ENCODE results near the gene EHBP1. TPM values are rescaled to one million over a fixed set of nuclear protein-coding genes. Genes with fewer than 3 reads are reported as not detected.
"Not testable (repeated sequence)": the region's sequence is repeated elsewhere in the genome, so short reads cannot be mapped to it uniquely, and the experiment has no call there.

EHBP1 gene
- polyA plus RNA-seq, 6 donors from 2014 or later: 1.4 to 18.3 (median 16.2) TPM

DNA sequence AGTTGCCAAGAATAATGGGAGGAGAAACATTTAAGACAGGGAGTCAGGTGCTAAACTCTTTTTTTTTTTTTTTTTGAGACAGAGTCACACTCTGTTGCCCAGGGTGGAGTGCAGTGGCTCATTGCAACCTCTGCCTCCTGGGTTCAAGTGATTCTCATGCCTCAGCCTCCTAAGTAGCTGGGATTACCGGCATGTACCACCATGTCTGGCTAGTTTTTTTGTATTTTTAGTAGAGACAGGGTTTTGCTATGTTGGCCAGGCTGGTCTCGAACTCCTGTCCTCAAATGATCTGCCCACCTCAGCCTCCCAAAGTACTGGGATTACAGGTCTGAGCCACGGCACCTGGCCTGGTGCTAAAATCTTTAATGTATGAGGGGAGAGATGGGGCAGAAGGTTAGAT, 7.7 kb downstream of the EHBP1 start:
- H3K27ac Mint-ChIP-seq: not testable (repeated sequence)

DNA sequence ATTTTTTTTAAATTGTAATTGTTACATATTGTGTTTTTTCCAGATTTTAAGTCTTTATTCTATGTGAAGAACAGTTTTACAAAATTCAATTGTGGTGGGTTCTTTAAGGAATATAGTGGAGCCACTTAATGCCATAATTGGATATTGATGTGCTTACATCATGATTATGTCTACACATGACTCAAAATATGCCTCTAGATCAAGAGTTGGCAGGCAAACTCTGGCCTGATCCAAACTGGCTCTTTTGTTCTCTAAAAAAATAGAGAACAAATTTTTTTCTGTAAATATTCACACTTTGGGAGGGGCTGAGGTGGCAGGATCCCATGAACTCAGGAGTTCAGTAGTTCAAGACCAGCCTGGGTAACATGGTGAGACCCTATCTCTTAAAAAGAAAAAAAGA, 8.3 kb downstream of the EHBP1 start:
- H3K4me1 Mint-ChIP-seq: peaks cover 3 to 14% (median 13%) of the 10 kb centered on the region in 3 donors
- ATAC-seq (ENCODE audit: low read depth in 2 of 2) (no peak), DNase-seq (no peak)
- H3K4me3 Mint-ChIP-seq: no peak overlapping the region
- peaks cover 0 to 10% of the 10 kb centered on the region in 2 donors for H3K36me3 Mint-ChIP-seq
- H3K27ac Mint-ChIP-seq: no peak overlapping the region
- H3K27me3 Mint-ChIP-seq: no peaks in the 10 kb centered on the region
- no peaks in the 10 kb centered on the region for H3K9me3 Mint-ChIP-seq

More for the DNA sequence above, 7.7 kb downstream of the EHBP1 start:
- ATAC-seq (ENCODE audit: low read depth in 2 of 2); DNase-seq; H3K27me3 Mint-ChIP-seq; H3K9me3 Mint-ChIP-seq; H3K4me3 Mint-ChIP-seq: not testable (repeated sequence)
- Mint-ChIP-seq H3K36me3 (peaks cover 0 to 15% of the 10 kb centered on the region in 2 donors), H3K4me1 (peaks cover 9 to 20% (median 18%) of the 10 kb centered on the region in 3 donors)

DNA sequence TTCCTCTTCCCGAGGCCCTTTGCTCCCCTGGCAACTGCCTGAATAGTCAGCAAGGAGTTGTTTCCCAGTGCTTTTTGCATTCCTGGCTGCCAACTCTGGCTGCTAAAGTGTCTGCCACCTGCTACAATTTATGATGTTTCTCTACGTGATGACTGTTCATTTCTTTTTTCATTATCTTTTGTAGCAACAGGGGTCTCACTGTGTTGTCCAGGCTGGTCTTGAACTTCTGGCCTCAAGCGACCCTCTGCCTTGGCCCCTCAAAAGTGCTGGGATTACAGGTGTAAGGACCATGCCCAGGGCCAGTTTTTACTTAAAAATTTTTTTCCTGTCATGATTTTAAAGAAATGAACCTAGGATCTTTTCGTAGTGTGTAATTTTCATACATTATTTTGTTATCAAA, 11.3 kb downstream of the EHBP1 start:
- peaks cover 0 to 13% of the 10 kb centered on the region in 2 donors for H3K36me3 Mint-ChIP-seq
- H3K4me3 Mint-ChIP-seq: no peak overlapping the region
- H3K4me1 Mint-ChIP-seq: peaks cover 3 to 14% (median 9%) of the 10 kb centered on the region in 3 donors
- DNase-seq: no peak
- H3K27me3 Mint-ChIP-seq: no peaks in the 10 kb centered on the region
- ATAC-seq (ENCODE audit: low read depth in 2 of 2): no peak
- no peaks in the 10 kb centered on the region for H3K9me3 Mint-ChIP-seq
- H3K27ac Mint-ChIP-seq: no peak overlapping the region

DNA sequence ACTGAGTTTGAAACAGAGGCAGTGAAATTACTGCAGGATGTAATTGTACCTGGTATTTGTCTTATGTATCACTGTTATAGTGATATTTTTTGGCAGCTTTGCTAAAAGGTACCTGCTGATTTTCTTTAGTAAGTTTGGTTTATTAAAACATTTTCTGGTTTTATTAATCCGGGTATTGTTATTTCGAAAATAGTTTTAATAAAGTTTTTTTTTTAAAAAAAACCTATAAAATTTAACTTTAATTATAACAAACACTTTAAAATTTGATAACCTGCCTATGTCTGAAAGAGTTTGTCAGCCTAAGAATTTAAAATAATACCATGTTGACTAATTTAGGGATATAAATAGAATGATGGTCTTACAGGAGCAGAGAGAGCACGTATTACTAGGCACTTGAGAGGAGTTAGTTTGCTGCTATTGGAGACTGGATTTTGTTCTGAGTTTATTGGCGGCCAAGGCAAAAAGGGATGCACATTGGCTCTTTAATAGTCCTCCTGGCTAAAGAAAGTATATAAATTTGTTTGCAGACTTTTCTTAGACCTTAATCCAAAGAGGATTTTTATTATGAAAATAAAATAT, 12.1 kb downstream of the EHBP1 start:
- Mint-ChIP-seq H3K4me3 (no peak overlapping the region), H3K4me1 (peaks cover 3 to 14% (median 9%) of the 10 kb centered on the region in 3 donors), H3K9me3 (peaks cover 0 to 8% (median 2%) of the 10 kb centered on the region in 7 donors), H3K27ac (no peak overlapping the region), H3K27me3 (no peaks in the 10 kb centered on the region), H3K36me3 (peaks cover 3 to 16% of the 10 kb centered on the region in 2 donors)
- DNase-seq: no peak
- no peak for ATAC-seq (ENCODE audit: low read depth in 2 of 2)

DNA sequence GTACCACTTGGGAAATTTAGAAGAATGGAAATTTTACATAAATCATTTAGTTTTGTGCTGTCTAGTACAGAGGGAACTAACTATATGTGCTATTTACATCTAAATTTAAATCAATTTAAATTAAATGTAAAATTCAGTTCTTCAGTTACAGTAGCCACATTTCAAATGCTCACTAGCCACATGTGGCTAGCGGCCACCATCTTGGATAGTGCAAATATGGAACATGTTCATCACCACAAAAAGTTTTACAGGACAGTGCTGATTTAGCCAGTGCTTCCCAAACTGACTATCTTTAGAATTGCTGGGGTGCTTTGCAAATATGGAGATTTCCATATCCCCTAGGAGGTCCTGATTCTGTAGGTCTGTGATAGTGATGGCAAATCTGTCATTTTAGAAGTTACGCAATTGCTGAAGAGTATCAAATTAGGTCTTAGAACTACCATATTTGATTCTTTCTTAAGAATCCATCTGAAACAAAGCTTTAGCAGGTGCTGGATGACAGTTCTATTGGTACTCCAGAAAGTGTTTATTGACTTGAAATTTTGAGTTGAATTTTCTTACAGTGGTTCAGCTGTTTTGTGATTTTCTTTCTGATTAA, 12.8 kb downstream of the EHBP1 start:
- Mint-ChIP-seq H3K9me3 (peaks cover 4 to 15% (median 10%) of the 10 kb centered on the region in 7 donors), H3K36me3 (peaks cover 10 to 23% of the 10 kb centered on the region in 2 donors), H3K4me1 (peaks cover 3 to 18% (median 8%) of the 10 kb centered on the region in 3 donors), H3K27me3 (no peaks in the 10 kb centered on the region), H3K4me3 (no peak overlapping the region), H3K27ac (no peak overlapping the region)
- ATAC-seq (ENCODE audit: low read depth in 2 of 2) (no peak), DNase-seq (no peak)

DNA sequence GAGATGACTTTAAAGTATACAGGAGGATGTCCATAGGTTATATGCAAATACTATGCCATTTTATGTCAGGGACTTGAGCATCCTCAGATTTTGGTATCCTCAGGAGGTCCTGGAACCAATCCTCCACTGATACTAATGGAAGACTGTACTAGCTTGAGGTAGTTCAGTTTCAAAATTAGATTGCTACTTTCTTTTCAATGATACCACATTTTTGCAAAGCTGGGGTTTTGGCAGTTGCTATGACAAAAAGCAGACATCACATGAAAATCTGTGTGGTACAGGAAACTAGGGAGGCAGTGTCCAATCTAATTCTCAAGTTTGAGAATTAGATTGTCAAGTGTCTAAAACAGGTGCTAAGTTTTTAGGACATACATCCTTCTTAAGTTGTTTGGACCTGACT, 14.2 kb downstream of the EHBP1 start:
- no peak for ATAC-seq (ENCODE audit: low read depth in 2 of 2)
- no peak for DNase-seq
- Mint-ChIP-seq H3K4me1 (peaks cover 0 to 20% (median 12%) of the 10 kb centered on the region in 3 donors), H3K36me3 (peaks cover 23 to 30% of the 10 kb centered on the region in 2 donors), H3K27ac (no peak overlapping the region), H3K4me3 (no peak overlapping the region), H3K9me3 (peaks cover 12 to 26% (median 20%) of the 10 kb centered on the region in 7 donors), H3K27me3 (no peaks in the 10 kb centered on the region)

DNA sequence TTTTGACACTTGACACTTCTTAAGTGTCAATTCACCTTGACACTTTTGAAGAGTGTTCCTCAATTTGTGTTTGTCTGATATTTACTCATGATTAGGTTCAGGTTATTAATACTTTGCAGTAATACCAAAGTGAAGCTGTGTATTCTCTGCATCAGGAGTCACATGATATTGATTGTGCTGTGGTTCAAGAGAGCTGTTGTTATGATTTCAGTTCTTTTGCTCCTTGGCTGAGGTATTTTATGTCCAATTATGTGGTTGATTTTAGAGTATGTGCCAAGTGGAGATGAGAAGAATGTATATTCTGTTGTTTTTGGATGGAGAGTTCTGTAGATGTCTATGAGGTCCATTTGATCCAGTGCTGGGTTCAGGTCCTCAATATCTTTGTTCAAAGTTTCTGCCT, 17.2 kb downstream of the EHBP1 start:
- Mint-ChIP-seq H3K4me3 (no peak overlapping the region), H3K9me3 (peaks cover 12 to 26% (median 20%) of the 10 kb centered on the region in 7 donors), H3K27ac (no peak overlapping the region), H3K4me1 (peaks cover 14 to 47% (median 31%) of the 10 kb centered on the region in 3 donors), H3K27me3 (no peaks in the 10 kb centered on the region), H3K36me3 (peaks cover 24 to 34% of the 10 kb centered on the region in 2 donors)
- ATAC-seq (ENCODE audit: low read depth in 2 of 2): no peak
- no peak for DNase-seq

DNA sequence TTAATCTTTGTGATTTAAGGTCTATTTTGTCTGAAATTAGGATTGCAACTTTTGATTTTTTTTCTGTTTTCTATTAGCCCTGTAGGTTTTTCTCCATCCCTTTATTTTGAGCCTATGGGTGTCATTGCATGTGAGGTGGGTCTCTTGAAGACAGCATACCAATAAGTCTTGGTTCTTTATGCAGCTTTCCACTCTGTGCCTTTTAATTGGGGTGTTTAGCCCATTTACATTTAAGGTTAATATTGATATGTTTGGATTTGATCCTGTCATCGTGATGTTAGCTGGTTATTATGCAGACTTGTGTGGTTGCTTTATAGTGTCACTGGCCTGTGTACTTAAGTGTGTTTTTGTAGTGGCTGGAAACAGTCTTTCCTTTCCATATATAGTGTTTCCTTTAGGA, 17.7 kb downstream of the EHBP1 start:
- DNase-seq: no peak
- peaks cover 18 to 49% (median 33%) of the 10 kb centered on the region in 3 donors for H3K4me1 Mint-ChIP-seq
- no peak for ATAC-seq (ENCODE audit: low read depth in 2 of 2)
- H3K36me3 Mint-ChIP-seq: peaks cover 24 to 34% of the 10 kb centered on the region in 2 donors
- no peak overlapping the region for H3K27ac Mint-ChIP-seq
- no peaks in the 10 kb centered on the region for H3K27me3 Mint-ChIP-seq
- no peak overlapping the region for H3K4me3 Mint-ChIP-seq
- peaks cover 12 to 26% (median 20%) of the 10 kb centered on the region in 7 donors for H3K9me3 Mint-ChIP-seq

DNA sequence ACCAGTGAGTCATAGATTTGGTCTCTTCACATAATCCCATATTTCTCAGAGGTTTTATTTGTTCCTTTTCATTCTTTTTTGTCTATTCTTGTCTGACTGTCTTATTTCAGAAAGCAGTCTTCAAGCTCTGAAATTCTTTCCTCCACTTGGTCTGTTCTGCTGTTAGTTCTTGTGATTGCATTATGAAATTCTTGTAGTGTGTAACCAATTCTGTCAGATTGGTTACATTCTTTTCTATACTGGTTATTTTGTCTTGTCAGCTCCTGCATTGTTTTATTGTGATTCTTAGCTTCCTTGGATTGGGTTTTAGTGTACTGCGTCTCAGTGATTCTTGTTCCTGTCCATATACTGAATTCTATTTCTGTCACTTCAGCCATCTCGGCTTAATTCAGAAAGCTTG, 18.6 kb downstream of the EHBP1 start:
- Mint-ChIP-seq H3K4me3 (no peak overlapping the region), H3K9me3 (peaks cover 12 to 26% (median 20%) of the 10 kb centered on the region in 7 donors), H3K27me3 (no peaks in the 10 kb centered on the region), H3K27ac (peak overlapping the region in 1 of 6 donors; percentile 7), H3K36me3 (peaks cover 24 to 34% of the 10 kb centered on the region in 2 donors), H3K4me1 (peaks cover 18 to 49% (median 33%) of the 10 kb centered on the region in 3 donors)
- ATAC-seq (ENCODE audit: low read depth in 2 of 2): no peak
- no peak for DNase-seq

DNA sequence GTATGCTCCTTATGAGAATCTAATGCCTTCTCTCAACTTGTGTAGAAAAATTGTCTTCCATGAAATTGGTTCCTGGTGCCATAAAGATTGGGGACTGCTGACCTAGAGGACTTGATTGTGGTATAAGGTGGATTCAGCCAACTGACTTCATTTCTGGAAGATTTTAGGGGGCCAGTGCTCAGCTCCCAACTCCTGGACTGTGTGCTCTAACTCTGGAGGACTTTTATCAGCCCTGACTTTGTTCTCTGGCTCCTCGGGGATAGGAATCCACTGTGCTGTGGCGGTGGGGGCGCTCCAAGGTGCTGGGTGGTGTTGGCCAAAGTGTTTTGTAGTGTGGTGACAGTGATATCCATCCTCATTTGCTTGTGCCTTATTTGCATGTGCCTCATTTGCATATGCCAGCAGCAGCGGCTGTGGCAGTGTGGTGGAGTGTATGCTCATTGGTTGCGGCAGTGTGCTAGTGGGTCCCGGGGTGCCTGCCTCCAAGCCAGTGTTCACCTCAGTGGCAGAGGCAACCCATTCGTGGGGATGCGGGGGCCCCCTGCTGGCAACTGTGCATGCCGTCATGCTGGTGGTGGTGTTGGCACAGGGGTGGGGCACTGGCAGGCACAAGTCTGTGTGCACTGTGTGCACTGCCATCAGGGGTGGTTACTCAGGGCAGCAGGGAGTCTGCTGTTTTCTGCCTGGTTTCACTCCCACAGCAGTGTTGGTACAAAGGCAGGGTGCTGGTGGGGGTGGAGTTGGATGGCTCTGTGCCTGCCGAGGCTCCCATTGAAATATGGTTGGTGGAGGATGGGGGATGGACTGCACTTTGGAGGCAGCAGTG, 19.6 kb downstream of the EHBP1 start:
- H3K27me3 Mint-ChIP-seq: no peaks in the 10 kb centered on the region
- H3K27ac Mint-ChIP-seq: no peak overlapping the region
- peaks cover 18 to 49% (median 33%) of the 10 kb centered on the region in 3 donors for H3K4me1 Mint-ChIP-seq
- H3K4me3 Mint-ChIP-seq: peak overlapping the region in 1 of 8 donors; percentile 41
- ATAC-seq (ENCODE audit: low read depth in 2 of 2): no peak
- no peak for DNase-seq
- H3K36me3 Mint-ChIP-seq: peaks cover 24 to 34% of the 10 kb centered on the region in 2 donors
- H3K9me3 Mint-ChIP-seq: peaks cover 12 to 28% (median 20%) of the 10 kb centered on the region in 7 donors

DNA sequence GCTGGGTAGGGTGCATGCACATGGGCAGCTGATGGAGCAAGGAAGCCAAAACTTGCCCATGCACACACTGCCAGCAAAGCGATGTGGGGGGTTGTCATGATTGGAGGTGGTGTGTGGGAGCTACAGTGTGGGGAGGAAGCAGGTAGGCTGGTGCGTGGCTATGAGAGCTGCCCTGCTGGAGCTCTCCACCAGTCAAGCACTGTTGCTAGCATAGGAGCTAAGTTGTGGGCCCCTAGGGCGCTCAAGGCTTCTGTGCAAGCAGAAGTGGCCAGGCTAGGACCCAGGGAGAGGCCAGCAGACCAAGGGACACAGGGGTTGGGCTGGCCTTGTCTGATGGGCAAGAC, 20.2 kb downstream of the EHBP1 start:
- Mint-ChIP-seq H3K27ac (no peak overlapping the region), H3K36me3 (peaks cover 28 to 30% of the 10 kb centered on the region in 2 donors), H3K9me3 (peaks cover 16 to 28% (median 21%) of the 10 kb centered on the region in 7 donors), H3K27me3 (no peaks in the 10 kb centered on the region), H3K4me3 (peak overlapping the region in 1 of 8 donors; percentile 25), H3K4me1 (peaks cover 18 to 53% (median 34%) of the 10 kb centered on the region in 3 donors)
- ATAC-seq (ENCODE audit: low read depth in 2 of 2) (no peak), DNase-seq (no peak)

DNA sequence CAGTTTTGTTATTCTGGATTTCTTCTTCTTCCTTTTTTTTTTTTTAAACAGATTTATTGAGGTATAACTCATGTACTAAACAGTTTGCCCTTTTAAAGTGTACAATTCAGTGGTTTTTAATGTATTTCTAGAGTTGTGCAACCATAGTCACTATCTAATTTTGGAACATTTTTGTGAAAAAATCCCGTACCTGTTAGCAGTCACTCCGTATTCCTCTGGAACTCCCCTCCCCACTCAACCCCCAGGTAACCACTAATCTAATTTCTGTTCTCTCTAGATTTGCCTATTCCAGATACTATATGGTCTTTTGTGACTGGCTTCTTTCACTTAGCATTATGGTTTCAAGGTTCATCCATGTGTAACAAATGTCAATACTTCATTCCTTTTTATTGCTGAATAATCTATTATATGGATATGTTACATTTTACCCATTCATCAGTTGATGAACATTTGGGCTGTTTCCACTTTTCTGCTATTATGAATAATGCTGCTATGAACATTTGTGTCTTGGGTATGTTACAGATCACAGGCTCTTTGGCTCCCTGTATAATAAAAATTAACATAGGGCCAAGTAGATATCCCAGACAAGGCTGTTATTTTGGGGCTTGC, 21.9 kb downstream of the EHBP1 start:
- H3K4me1 Mint-ChIP-seq: peaks cover 19 to 54% (median 36%) of the 10 kb centered on the region in 3 donors

More for the DNA sequence above, 21.9 kb downstream of the EHBP1 start:
- Mint-ChIP-seq H3K9me3 (peaks cover 18 to 37% (median 34%) of the 10 kb centered on the region in 7 donors), H3K4me3 (peak overlapping the region in 2 of 8 donors; percentile 0 to 26), H3K27me3 (no peaks in the 10 kb centered on the region), H3K27ac (peak overlapping the region in 2 of 6 donors; percentile 3 to 56), H3K36me3 (peaks cover 36 to 40% of the 10 kb centered on the region in 2 donors)
- DNase-seq: no peak
- no peak for ATAC-seq (ENCODE audit: low read depth in 2 of 2)

All from naive B cell (primary cell).